ENCODE data around the gene OR2AT4. TPM values are rescaled to one million over a fixed set of nuclear protein-coding genes. Genes with fewer than 3 reads are reported as not detected.

Gene OR2AT4
- total RNA-seq: not detected in 2 replicates

DNA sequence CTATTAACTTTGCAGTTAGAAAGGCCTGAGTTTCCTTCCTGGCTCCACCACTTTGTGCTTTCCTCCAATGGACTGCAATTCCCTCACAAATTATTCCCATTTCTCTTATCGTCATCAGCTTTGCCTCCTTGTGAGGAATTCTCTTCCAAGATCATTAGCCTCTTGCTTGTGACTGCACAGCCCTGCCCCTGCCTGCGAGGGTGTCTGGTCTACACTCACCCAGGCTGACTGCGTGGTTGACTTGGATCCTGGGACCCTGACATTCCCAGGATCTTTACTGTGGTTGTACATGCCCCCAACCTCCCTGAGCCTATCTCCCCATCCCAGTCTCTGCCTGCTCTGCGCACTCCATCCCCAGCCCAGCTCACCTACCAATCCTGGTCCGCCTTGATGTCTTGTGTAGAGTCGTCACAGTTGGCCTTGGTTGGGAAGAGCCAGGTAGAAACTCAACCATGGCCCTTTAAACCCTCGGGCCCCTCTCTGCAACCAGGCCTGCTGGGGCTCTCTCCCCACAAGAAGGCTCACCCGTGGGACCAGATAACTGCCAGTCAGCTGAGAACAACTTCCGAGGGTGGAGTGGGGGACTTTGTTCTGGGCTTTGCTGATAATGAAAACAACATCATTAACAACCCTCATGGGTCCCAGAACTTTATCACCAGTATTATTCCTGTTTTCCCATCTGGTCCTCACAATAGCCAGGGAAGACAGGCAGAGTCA lies at the start of gene OR2AT4:
Gene OR2AT4, minus strand, starts transcription at position 421 of the 717 bp plus-strand sequence.

Other genes with a start within 250 kb of the OR2AT4 start
- 9.4 and 14.7 TPM in 2 replicates for gene XRRA1, start 147.8 kb downstream of the OR2AT4 start, total RNA-seq
- gene SPCS2, start 147.6 kb downstream of the OR2AT4 start, total RNA-seq: 23.1 and 48.4 TPM in 2 replicates
- gene NEU3, start 107.9 kb downstream of the OR2AT4 start, total RNA-seq: 6.9 and 7.7 TPM in 2 replicates
- gene SLCO2B1, start 54.2 kb upstream of the OR2AT4 start, total RNA-seq: 0.12 and 1.2 TPM in 2 replicates
- gene TPBGL, start 143.9 kb upstream of the OR2AT4 start, total RNA-seq: 0.11 TPM in 1 of 2 replicates, not detected in the other

Data from uterine smooth muscle cell (primary cell).